Jurkat, Clone E6-1 (cell line): ENCODE data around the gene DNAJC15.

Experiments used
- DNase-seq: peaks from one replicate; pipeline ENCODE4 v3.0.0-alpha.2; 2011; ENCODE audit warnings: low read depth, low spot score
- H3K4me3 ChIP-seq: 2 replicates; pipeline ENCODE4 v1.5.1; 2011; ENCODE audit warnings: mild to moderate bottlenecking, low read length, control low read depth, moderate library complexity

Gene DNAJC15

GRCh38 chr13:43002021-43002420 is 21.4 kb upstream of the DNAJC15 start:
- DNase-seq, result no peak
- no peak overlapping the region for H3K4me3 ChIP-seq

- H3K4me3 ChIP-seq, result no peak overlapping the region
- no peak for DNase-seq
These were observed 20.4 kb upstream of the DNAJC15 start for GRCh38 chr13:43003010-43003409.

- DNase-seq, result no peak
- no peak overlapping the region for H3K4me3 ChIP-seq
These were observed 19.7 kb upstream of the DNAJC15 start for GRCh38 chr13:43003729-43004128.

GRCh38 chr13:43005460-43006236 is 17.7 kb upstream of the DNAJC15 start:
- H3K4me3 ChIP-seq, result no peak overlapping the region
- no peak for DNase-seq

DNA sequence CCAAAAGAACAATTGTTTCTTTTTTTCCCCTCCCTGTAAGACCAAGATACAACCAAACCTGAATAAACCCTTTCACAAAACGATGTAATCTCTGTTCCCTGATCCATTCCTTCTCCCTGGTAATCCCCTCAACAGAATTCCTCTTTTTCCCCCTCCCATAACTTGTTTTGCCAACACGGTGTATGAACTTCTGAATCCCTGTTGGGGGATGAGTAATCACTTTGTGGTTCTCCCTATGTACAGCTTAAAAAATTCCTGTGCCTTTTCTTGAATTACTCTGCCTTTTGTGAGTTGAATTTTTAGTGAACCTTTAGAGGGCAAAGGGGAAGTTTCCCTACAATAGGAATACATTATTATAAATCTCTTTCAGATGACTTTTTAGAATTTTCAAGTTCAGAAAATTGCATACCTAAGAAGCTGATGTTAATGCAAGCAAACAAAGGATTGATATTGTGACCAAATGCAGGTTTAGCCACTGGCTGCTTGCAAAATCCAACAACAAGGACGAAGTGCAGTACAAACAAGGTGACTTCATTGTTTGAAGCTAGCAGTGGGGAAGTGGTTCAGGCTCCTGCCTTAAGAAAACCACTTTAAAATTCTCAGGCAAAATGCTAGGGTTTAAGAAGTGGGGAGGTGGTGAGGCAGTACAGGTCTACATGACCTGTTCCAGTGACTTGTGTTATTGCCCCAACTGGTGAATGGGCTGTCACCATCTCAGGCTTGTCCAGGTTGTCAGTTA is 16.3 kb upstream of the DNAJC15 start:
- DNase-seq, result no peak
- no peak overlapping the region for H3K4me3 ChIP-seq

GRCh38 chr13:43008596-43008995 is 14.8 kb upstream of the DNAJC15 start:
- DNase-seq, result no peak

DNA sequence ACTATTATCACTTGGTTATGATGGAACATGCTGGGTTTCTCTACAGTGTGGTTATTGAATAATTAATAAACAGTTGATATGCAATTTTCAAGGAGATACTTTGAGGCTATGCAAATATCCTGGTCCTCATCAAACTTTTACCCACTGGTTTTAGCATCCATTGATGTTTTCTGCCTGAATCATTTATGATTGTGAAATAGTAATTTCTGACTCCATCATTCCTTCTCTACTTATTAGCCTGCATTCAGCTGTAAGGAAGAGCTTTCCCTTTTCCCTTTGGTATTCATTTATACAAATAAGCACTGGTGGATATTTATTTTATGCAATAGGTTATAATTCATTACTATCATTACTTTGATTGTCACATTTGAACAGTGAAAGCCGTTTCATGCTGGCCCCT is 13.9 kb upstream of the DNAJC15 start:
- H3K4me3 ChIP-seq, result no peak overlapping the region
- no peak for DNase-seq

More at GRCh38 chr13:43008596-43008995, 14.8 kb upstream of the DNAJC15 start:
- H3K4me3 ChIP-seq, result no peak overlapping the region

GRCh38 chr13:43014162-43014561 is 9.2 kb upstream of the DNAJC15 start:
- DNase-seq, result no peak
- no peak overlapping the region for H3K4me3 ChIP-seq

DNA sequence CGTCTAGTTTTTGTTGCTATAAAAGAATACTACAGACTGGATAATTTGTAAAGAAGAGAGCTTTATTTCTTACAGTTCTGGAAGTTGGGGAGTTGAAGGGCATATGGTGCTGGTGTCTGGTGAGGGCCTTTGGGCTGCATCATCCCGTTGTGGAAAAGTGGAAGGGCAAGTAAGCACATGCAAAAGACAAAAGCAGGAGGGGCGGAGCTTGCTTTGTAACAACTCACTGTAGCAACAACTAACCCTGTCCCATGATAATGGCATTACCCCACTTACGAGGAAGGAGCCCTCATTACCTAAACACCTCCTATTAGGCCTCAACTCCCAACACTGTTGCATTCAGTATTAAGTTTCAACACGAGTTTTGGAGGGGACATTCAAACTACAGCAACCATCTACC is 7.2 kb upstream of the DNAJC15 start:
- no peak overlapping the region for H3K4me3 ChIP-seq
- DNase-seq, result no peak

- DNase-seq, result no peak
- H3K4me3 ChIP-seq, result no peak overlapping the region
These were observed 3.6 kb upstream of the DNAJC15 start for GRCh38 chr13:43019811-43020210.

DNA sequence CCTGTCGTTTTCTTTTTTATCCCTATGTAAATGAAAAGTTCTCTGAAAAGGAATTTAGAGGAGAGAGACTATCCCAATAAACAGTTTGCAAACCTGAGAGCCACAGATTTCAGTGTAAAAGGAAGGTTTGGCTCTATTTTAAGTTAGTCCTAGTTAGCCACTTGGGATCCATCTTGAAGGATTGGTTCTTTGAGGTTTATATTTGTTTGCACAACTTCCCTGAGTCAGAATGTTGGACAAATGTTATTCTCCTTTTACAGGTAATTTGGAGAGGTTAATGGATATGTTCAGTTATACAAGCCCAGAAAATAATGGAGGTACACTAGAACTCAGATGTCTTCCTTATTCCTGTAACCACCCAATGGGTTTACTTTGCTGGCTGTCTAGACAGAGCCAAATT is 2.6 kb upstream of the DNAJC15 start:
- no peak for DNase-seq
- no peak overlapping the region for H3K4me3 ChIP-seq

GRCh38 chr13:43021926-43022670 is 1.3 kb upstream of the DNAJC15 start:
- DNase-seq, result no peak
- no peak overlapping the region for H3K4me3 ChIP-seq

DNA sequence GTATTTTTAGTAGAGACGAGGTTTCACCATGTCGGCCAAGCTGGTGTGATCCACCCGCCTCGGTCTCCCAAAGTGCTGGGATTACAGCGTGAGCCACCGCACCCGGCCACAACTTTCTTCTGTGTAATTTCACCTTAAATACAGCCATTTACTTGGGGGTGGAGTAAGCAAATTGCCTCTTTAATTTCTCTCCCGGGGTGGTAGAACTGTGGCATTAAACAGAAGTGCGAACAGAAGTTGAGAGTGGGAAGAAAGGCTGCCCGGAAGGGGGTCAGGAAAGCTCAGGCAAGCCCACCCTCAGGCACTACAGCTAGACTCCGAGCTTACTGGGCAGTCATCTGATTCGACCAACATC is 475 bp upstream of the DNAJC15 start:
- H3K4me3 ChIP-seq, result peak overlapping the region; percentile 69
- no peak for DNase-seq

DNA sequence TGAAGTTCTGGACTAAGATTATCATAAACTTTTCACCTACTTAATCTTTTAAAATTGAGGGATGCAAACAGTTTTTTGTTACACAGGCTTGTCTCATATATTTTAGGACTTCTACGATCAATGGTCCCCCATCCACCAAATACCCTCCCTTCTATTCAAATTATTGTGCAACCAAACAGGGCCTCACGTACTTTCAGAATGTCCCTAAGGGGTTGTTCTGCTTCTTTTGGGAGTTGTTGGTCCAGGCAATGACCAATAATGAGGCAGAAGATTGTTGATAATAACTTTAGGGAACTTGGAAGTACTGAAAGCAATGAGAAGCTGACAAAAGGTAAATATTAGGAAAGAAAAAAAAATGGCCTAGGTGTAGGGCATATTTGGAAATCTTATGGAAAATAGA is 2.9 kb downstream of the DNAJC15 start:
- DNase-seq, result no peak

DNA sequence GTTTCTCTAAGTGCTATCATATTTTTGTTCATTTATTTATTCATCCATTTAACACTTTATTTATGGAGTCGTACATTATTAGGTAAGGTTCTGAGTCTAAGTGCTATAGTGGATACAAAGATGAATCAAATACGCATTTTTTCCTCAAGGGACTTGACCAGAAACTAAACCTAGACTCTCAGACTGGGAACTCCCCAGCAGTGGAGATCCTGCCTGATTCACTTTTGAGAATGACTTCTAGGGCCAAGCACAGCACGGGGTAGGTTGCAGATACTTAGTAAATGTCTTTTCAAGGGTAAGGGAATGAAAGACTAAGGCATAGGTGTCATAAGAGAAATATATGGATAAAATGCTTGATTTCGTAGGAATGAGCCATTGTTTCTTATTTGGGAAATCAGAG is 7.2 kb downstream of the DNAJC15 start:
- no peak overlapping the region for H3K4me3 ChIP-seq
- no peak for DNase-seq

More for the DNA sequence above, 2.9 kb downstream of the DNAJC15 start:
- no peak overlapping the region for H3K4me3 ChIP-seq

DNA sequence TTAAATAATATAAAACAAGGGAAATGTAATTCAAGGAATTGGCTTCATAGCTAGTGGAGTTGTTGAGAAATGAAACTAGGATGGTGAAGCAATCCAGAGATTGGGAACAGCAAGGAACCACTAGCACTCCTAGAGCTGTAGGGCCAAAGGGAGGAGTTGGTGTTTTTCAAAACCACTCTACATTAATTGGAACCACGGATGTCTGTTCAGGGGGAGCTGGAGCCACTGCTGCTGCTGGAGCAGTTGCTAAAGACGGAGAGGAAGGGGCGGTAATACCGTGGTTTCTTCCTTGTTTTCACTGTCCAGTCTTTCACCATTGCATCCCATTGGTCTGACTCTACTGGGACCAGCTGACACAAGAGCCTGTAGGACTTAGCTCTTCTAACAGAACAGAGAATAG is 8.5 kb downstream of the DNAJC15 start:
- no peak for DNase-seq
- H3K4me3 ChIP-seq, result no peak overlapping the region

DNA sequence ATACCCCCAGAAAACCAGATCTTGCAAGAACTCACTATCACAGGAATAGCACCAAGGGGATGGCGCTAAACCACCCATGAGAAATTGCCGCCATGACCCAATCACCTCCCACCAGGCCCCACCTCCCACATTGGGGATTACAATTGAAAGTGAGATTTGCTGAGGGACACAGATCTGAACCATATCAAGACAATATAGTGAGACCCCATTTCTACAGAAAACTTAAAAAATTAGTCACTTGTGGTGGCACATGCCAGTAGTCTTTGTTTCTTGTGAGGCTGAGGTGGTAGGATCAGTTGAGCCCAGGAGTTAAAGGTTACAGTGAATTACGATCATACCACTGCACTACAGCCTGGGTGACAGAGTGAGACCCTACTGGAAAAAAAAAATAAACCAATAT is 9.7 kb downstream of the DNAJC15 start:
- no peak overlapping the region for H3K4me3 ChIP-seq
- no peak for DNase-seq

- no peak for DNase-seq
- H3K4me3 ChIP-seq, result no peak overlapping the region
These were observed 13.2 kb downstream of the DNAJC15 start for GRCh38 chr13:43036351-43037250.

DNA sequence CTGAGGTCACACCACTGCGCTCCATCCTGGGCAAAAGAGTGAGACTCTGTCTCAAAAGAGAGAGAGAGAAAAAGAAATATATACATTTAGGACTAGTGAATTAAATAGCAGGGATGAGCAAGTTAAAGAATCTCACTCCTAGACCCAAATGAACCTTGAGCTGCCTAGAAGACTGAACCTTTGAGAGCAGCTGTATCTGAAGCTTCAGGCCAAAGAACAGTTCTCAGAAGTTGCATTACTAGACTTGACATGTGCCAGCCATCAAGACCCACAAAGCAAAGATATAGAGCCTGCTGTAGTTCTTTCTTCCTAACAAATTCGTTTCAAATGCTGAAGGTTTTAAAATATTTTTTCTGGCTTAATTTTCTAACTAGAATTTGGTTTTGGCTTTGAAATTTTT is 16.6 kb downstream of the DNAJC15 start:
- no peak overlapping the region for H3K4me3 ChIP-seq
- DNase-seq, result no peak
